CD14-positive monocyte (primary cell): Measurements from ENCODE around the gene CPEB3. TPM values are rescaled to one million over a fixed set of nuclear protein-coding genes. Genes with fewer than 3 reads are reported as not detected.

Experiments
- DNase-seq, 3 donors: peaks; one replicate each; pipeline ENCODE4 v3.0.0-alpha.2; 2011 to 2022
- H2AFZ ChIP-seq: 2 replicates; pipeline ENCODE4 v1.6.0; 2012; ENCODE audit warnings: mild to moderate bottlenecking, low read depth, low read length, inconsistent platforms; ENCODE audit not compliant: insufficient read depth, poor library complexity, severe bottlenecking
- H3K27ac ChIP-seq, 2 donors: 1 replicate in 1 of 2; 2 replicates in 1 of 2; pipeline ENCODE4 v1.5.1; 2012 to 2013; ENCODE audit warnings: low read length in 2 of 2, control low read depth in 1 of 2, inconsistent platforms in 1 of 2, low read depth in 1 of 2, mild to moderate bottlenecking in 1 of 2
- H3K27me3 ChIP-seq, 2 donors: one replicate each; pipeline versions ENCODE4 v1.6.0 to v1.6.1; 2011 to 2013; ENCODE audit warnings: low read length in 2 of 2; ENCODE audit not compliant: control insufficient read depth in 2 of 2, insufficient read depth in 2 of 2
- H3K36me3 ChIP-seq, 2 donors: replicated peaks in 1 of 2; 1 replicate in 1 of 2; 2 replicates in 1 of 2; pipeline versions ENCODE4 v1.5.1 to v1.6.1; 2012 to 2013; ENCODE audit warnings: low read length in 2 of 2, control low read depth in 1 of 2, inconsistent platforms in 1 of 2, mild to moderate bottlenecking in 1 of 2; ENCODE audit not compliant: insufficient read depth in 2 of 2, control insufficient read depth in 1 of 2
- H3K4me1 ChIP-seq, 2 donors: 1 replicate in 1 of 2; 2 replicates in 1 of 2; pipeline versions ENCODE4 v1.5.1 to v1.6.1; 2012 to 2013; ENCODE audit warnings: low read length in 2 of 2, control low read depth in 1 of 2, inconsistent platforms in 1 of 2, mild to moderate bottlenecking in 1 of 2, moderate library complexity in 1 of 2; ENCODE audit not compliant: insufficient read depth in 2 of 2, control insufficient read depth in 1 of 2
- H3K4me2 ChIP-seq: replicated peaks from 2 replicates; pipeline ENCODE3; 2012; ENCODE audit warnings: low read length, moderate library complexity, mild to moderate bottlenecking; ENCODE audit not compliant: poor library complexity, severe bottlenecking; ENCODE audit errors: extremely low read depth
- H3K4me3 ChIP-seq, 3 experiments: fragments of 200-600 bp in 1 of 3; sonication (generic) in 1 of 3; replicated peaks in 1 of 3; 1 replicate in 2 of 3; 2 replicates in 1 of 3; pipeline ENCODE4 v1.5.1; 2011 to 2013; ENCODE audit warnings: low read length in 3 of 3, mild to moderate bottlenecking in 3 of 3, control low read depth in 2 of 3, low read depth in 2 of 3, inconsistent platforms in 1 of 3, moderate library complexity in 1 of 3
- H3K79me2 ChIP-seq: 2 replicates; pipeline ENCODE4 v1.6.0; 2012; ENCODE audit warnings: mild to moderate bottlenecking, control low read depth, inconsistent platforms, low read length, moderate library complexity; ENCODE audit not compliant: insufficient read depth
- H3K9ac ChIP-seq: 2 replicates; pipeline ENCODE4 v1.6.0; 2017; ENCODE audit warnings: low read length, mild to moderate bottlenecking; ENCODE audit not compliant: insufficient read depth, poor library complexity, severe bottlenecking
- H3K9me3 ChIP-seq, 2 donors: replicated peaks in 1 of 2; 1 replicate in 1 of 2; 2 replicates in 1 of 2; pipeline versions ENCODE4 v1.5.1 to v1.6.1; 2012 to 2013; ENCODE audit warnings: low read length in 2 of 2, control low read depth in 1 of 2; ENCODE audit not compliant: control insufficient read depth in 1 of 2, insufficient read depth in 1 of 2
- H4K20me1 ChIP-seq: 2 replicates; pipeline ENCODE4 v1.6.0; 2012; ENCODE audit warnings: mild to moderate bottlenecking, low read length, control low read depth, moderate library complexity; ENCODE audit not compliant: insufficient read depth
- H3K27ac Mint-ChIP-seq, 7 donors: one replicate each; pipeline ENCODE4 v1.8.0; 2020; ENCODE audit warnings: mild to moderate bottlenecking in 7 of 7, mixed read lengths in 7 of 7, moderate library complexity in 6 of 7, inconsistent platforms in 2 of 7
- H3K27me3 Mint-ChIP-seq, 3 donors: one replicate each; pipeline ENCODE4 v1.8.0; 2021 to 2022; ENCODE audit warnings: low read depth in 3 of 3, mild to moderate bottlenecking in 3 of 3, mixed read lengths in 3 of 3, moderate library complexity in 3 of 3, inconsistent platforms in 1 of 3
- H3K36me3 Mint-ChIP-seq, 2 donors: one replicate each; pipeline ENCODE4 v1.8.0; 2020; ENCODE audit warnings: mixed read lengths in 2 of 2, inconsistent platforms in 1 of 2, mild to moderate bottlenecking in 1 of 2
- H3K4me1 Mint-ChIP-seq: one replicate; pipeline ENCODE4 v1.8.0; 2020; ENCODE audit warnings: mild to moderate bottlenecking, mixed read lengths
- H3K4me3 Mint-ChIP-seq, 2 donors: one replicate each; pipeline ENCODE4 v1.8.0; 2020; ENCODE audit warnings: mild to moderate bottlenecking in 2 of 2, mixed read lengths in 2 of 2, moderate library complexity in 1 of 2
- H3K9me3 Mint-ChIP-seq, 7 donors: one replicate each; pipeline ENCODE4 v1.8.0; 2020 to 2022; ENCODE audit warnings: mixed read lengths in 7 of 7, mild to moderate bottlenecking in 6 of 7, moderate library complexity in 6 of 7, inconsistent platforms in 2 of 7
- WGBS: methylation state at CpG from one replicate; pipeline ENCODE4 v1.1.5; 2013; ENCODE audit warnings: missing lambda C conversion rate; ENCODE audit not compliant: insufficient coverage; 5-methylcytosine and 5-hydroxymethylcytosine counted together
- intact Hi-C, 2 donors: fragments of 100-400 bp; cut with micrococcal nuclease; formaldehyde crosslinking; loops; one replicate each; pipeline versions ENCODE4 v1.15.0 to v1.15.1; 2023
- polyA plus RNA-seq, 3 donors: library from polyadenylated mRNA; depleted of rRNA in 1 of 3; unstranded in 2 of 3; stranded (reverse) in 1 of 3; fragments of 300-500 nt in 2 of 3; fragments of >200 nt in 1 of 3; fragmentation: Illumina TruSeq in 2 of 3; gene quantifications; 1 replicate in 2 of 3; 2 replicates in 1 of 3; pipeline ENCODE4 v1.2.3, GENCODE V29; 2012 to 2021
- TF ChIP-seq, protein P1 (sequence below): fragments of 200-600 bp; IDR thresholded peaks from one replicate; pipeline ENCODE4 v1.8.0; 2022; ENCODE audit warnings: antibody characterized with exemption, mild to moderate bottlenecking

The CPEB3 gene
- polyA plus RNA-seq, 3 donors = 1.8 to 2.9 (median 2.1) TPM

DNA sequence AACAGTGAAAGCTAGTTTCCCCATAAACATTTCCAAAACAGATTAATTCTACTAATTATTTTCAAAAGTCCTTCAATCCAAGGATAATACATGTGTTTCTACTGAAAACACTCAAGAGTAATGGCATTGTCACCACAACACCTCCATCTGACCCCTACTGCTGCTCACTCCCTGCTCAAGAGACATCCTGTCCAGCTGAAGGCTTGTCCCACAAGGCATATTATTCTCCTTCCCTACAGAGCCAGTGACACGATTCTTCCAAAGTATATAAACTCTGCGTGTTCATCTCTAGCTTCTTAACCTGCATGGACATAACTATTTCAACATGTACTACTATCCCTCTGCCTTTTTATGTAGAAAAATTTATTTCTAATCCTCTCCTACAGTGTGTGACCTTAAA lies 182.1 kb downstream of the CPEB3 start:
- Histone ChIP-seq H3K79me2 (no peaks in the 10 kb centered on the region), H3K27me3 (no peaks in the 10 kb centered on the region), H3K9me3 (no peaks in the 10 kb centered on the region), H3K4me2 (no peak overlapping the region), H3K9ac (no peak overlapping the region), H2AFZ (no peak overlapping the region), H3K4me1 (no peaks in the 10 kb centered on the region), H4K20me1 (peaks cover 40% of the 10 kb centered on the region), H3K36me3 (peaks cover 12 to 40% of the 10 kb centered on the region in 2 donors), H3K4me3 (no peak overlapping the region), H3K27ac (no peak overlapping the region)
- no CpG with 5 or more reads among the region's 2 CpGs for WGBS
- Mint-ChIP-seq H3K27me3 (no peaks in the 10 kb centered on the region), H3K4me1 (peaks cover 14% of the 10 kb centered on the region), H3K36me3 (peaks cover 15 to 19% of the 10 kb centered on the region in 2 donors), H3K27ac (no peak overlapping the region), H3K9me3 (no peaks in the 10 kb centered on the region), H3K4me3 (no peak overlapping the region)
- TF ChIP-seq, protein P1, sequence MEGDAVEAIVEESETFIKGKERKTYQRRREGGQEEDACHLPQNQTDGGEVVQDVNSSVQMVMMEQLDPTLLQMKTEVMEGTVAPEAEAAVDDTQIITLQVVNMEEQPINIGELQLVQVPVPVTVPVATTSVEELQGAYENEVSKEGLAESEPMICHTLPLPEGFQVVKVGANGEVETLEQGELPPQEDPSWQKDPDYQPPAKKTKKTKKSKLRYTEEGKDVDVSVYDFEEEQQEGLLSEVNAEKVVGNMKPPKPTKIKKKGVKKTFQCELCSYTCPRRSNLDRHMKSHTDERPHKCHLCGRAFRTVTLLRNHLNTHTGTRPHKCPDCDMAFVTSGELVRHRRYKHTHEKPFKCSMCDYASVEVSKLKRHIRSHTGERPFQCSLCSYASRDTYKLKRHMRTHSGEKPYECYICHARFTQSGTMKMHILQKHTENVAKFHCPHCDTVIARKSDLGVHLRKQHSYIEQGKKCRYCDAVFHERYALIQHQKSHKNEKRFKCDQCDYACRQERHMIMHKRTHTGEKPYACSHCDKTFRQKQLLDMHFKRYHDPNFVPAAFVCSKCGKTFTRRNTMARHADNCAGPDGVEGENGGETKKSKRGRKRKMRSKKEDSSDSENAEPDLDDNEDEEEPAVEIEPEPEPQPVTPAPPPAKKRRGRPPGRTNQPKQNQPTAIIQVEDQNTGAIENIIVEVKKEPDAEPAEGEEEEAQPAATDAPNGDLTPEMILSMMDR = no peak
- intact Hi-C loops = no loop called here
- no peak for DNase-seq

DNA sequence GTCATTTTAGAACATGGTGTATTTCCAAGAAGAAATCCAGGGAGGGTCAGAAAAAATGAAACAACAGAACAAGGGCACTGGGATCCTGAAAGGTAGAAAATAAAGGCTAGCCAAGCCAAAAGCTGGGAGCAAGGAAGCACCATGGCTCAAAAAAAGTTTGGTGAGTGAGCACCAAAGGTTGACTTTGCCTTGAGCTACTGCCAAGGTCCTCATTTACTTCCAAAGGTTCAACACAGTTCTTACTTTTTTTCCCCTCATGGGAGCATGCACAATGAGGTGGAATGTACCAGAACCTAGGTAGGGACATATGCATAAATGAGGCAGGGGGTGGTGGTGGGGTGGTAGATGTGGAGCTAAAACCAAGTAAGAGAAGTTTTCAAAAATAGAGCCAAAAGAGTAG lies 182.8 kb downstream of the CPEB3 start:
- no peak for DNase-seq
- no peaks in the 10 kb centered on the region for H3K27me3 ChIP-seq
- H3K9me3 ChIP-seq = no peaks in the 10 kb centered on the region
- H3K4me1 ChIP-seq = no peaks in the 10 kb centered on the region
- no peak overlapping the region for H3K27ac ChIP-seq
- H3K4me1 Mint-ChIP-seq = peaks cover 14% of the 10 kb centered on the region
- H3K27me3 Mint-ChIP-seq = no peaks in the 10 kb centered on the region
- no peak overlapping the region for H3K4me3 Mint-ChIP-seq
- peaks cover 35% of the 10 kb centered on the region for H4K20me1 ChIP-seq
- no peak overlapping the region for H2AFZ ChIP-seq
- no peak overlapping the region for H3K9ac ChIP-seq
- H3K79me2 ChIP-seq = no peaks in the 10 kb centered on the region
- H3K27ac Mint-ChIP-seq = no peak overlapping the region
- intact Hi-C loops = no loop called here
- H3K36me3 ChIP-seq = peaks cover 12 to 40% of the 10 kb centered on the region in 2 donors
- TF ChIP-seq, protein P1 = no peak
- no peak overlapping the region for H3K4me3 ChIP-seq
- peaks cover 15 to 17% of the 10 kb centered on the region in 2 donors for H3K36me3 Mint-ChIP-seq
- H3K4me2 ChIP-seq = no peak overlapping the region
- H3K9me3 Mint-ChIP-seq = no peaks in the 10 kb centered on the region
